HepG2 (cell line): ENCODE measurements around the gene SFR1. TPM values are rescaled to one million over a fixed set of nuclear protein-coding genes. Genes with fewer than 3 reads are reported as not detected.

Source experiments
- ATAC-seq: fragments of 200-7000 bp; cut with Tn5 transposase; 3 replicates; pipeline ENCODE4 v1.9.1; 2020; ENCODE audit warnings: mild to moderate bottlenecking, moderate library complexity
- BruUV-seq: library from RNA; stranded (reverse); fragments of 400-500 nt; replicated peaks from 2 replicates; lab custom pipeline; 2021; lab: Mats Ljungman, UMichigan
- CTCF ChIA-PET: fragments of 300-600 bp; formaldehyde crosslinking; extraction: SDS; loops from one replicate; lab custom pipeline; 2021; ENCODE audit warnings: low total read pairs, inconsistent platforms, low intra/inter-chr PET ratio; lab: Yijun Ruan, JAX
- POLR2A ChIA-PET: fragments of 350-600 bp; sonication (Branson Sonifier 250); formaldehyde crosslinking; loops from one replicate; lab custom pipeline; 2020; ENCODE audit warnings: antibody characterized with exemption, inconsistent platforms; lab: Yijun Ruan, JAX
- DNase-seq: peaks from one replicate; pipeline ENCODE4 v3.0.0-alpha.2; 2015; ENCODE audit warnings: low spot score
- FAIRE-seq: peaks from 3 replicates; lab custom pipeline; 2011; peaks lifted over from hg19 to GRCh38; lab: Jason Lieb, UNC
- H2AFZ ChIP-seq: one replicate; pipeline ENCODE4 v1.6.1; 2011; ENCODE audit warnings: low read length, inconsistent platforms
- H3K27ac ChIP-seq: fragments of 300-600 bp; 3 replicates; pipeline ENCODE4 v1.8.0; 2011; ENCODE audit warnings: mixed run types, mild to moderate bottlenecking, mixed read lengths, low read length, inconsistent platforms; ENCODE audit not compliant: insufficient read depth; ENCODE audit errors: extremely low read length
- H3K27me3 ChIP-seq, 2 experiments: fragments of 200-600 bp in 1 of 2; 2 replicates in 1 of 2; 3 replicates in 1 of 2; pipeline versions ENCODE4 v1.6.0 to v1.8.0; 2011; ENCODE audit warnings: low read length in 2 of 2, mild to moderate bottlenecking in 2 of 2, moderate library complexity in 2 of 2, inconsistent platforms in 1 of 2; ENCODE audit not compliant: insufficient read depth in 2 of 2, control insufficient read depth in 1 of 2
- H3K36me3 ChIP-seq, 2 experiments: fragments of 200-600 bp in 1 of 2; replicated peaks in 1 of 2; 2 replicates in 1 of 2; 3 replicates in 1 of 2; pipeline versions ENCODE4 v1.5.1 to v1.8.0; 2011; ENCODE audit warnings: low read length in 2 of 2, inconsistent platforms in 1 of 2; ENCODE audit not compliant: insufficient read depth in 2 of 2, control insufficient read depth in 1 of 2
- H3K4me1 ChIP-seq: 2 replicates; pipeline ENCODE4 v1.5.1; 2012; ENCODE audit warnings: low read length, inconsistent platforms; ENCODE audit not compliant: insufficient read depth
- H3K4me2 ChIP-seq: 2 replicates; pipeline ENCODE4 v1.6.0; 2011; ENCODE audit warnings: low read depth, low read length, inconsistent platforms
- H3K4me3 ChIP-seq, 3 experiments: fragments of 200-600 bp in 1 of 3; sonication (generic), shearing (Covaris generic) in 1 of 3; replicated peaks in 1 of 3; 2 replicates each; pipeline ENCODE4 v1.5.1; 2011 to 2016; ENCODE audit warnings: low read length in 3 of 3, inconsistent platforms in 2 of 3, low read depth in 2 of 3, mild to moderate bottlenecking in 2 of 3, control low read depth in 1 of 3, mixed read lengths in 1 of 3; ENCODE audit not compliant: insufficient read depth in 1 of 3
- H3K79me2 ChIP-seq: one replicate; pipeline ENCODE4 v1.6.1; 2011; ENCODE audit warnings: low read length, inconsistent platforms; ENCODE audit not compliant: insufficient read depth
- H3K9ac ChIP-seq: 2 replicates; pipeline ENCODE4 v1.6.0; 2011; ENCODE audit warnings: mild to moderate bottlenecking, low read depth, low read length, inconsistent platforms; ENCODE audit not compliant: insufficient read depth
- H3K9me3 ChIP-seq: 2 replicates; pipeline ENCODE4 v1.5.1; 2012; ENCODE audit warnings: mild to moderate bottlenecking, low read length
- H4K20me1 ChIP-seq: 2 replicates; pipeline ENCODE4 v1.6.0; 2011; ENCODE audit warnings: inconsistent platforms, mild to moderate bottlenecking, low read length, moderate library complexity; ENCODE audit not compliant: insufficient read depth
- ATF2 ChIP-seq: sonication (generic); formaldehyde crosslinking; IDR thresholded peaks from 2 replicates; pipeline ENCODE4 v1.4.0; 2020; ENCODE audit warnings: missing genetic modification reagents
- CEBPB ChIP-seq: IDR thresholded peaks from 2 replicates; pipeline ENCODE4 v1.6.1; 2011; ENCODE audit warnings: low read depth, low read length, improper control_type of control experiment, borderline replicate concordance
- CHD2 ChIP-seq: IDR thresholded peaks from 2 replicates; pipeline ENCODE4 v1.6.1; 2011; ENCODE audit warnings: low read depth, low read length, improper control_type of control experiment
- HOMEZ ChIP-seq: IDR thresholded peaks from 2 replicates; pipeline ENCODE4 v1.6.1; 2016; ENCODE audit warnings: low read depth
- ZFP36L2 ChIP-seq: sonication (generic); formaldehyde crosslinking; IDR thresholded peaks from 2 replicates; pipeline ENCODE4 v1.4.0; 2020; ENCODE audit warnings: missing genetic modification reagents
- ZNF274 ChIP-seq: sonication (generic); formaldehyde crosslinking; IDR thresholded peaks from 2 replicates; pipeline ENCODE4 v1.5.1; 2020; ENCODE audit warnings: mild to moderate bottlenecking, missing genetic modification reagents
- ZSCAN21 ChIP-seq: sonication (generic); formaldehyde crosslinking; IDR thresholded peaks from 2 replicates; pipeline ENCODE4 v1.8.0; 2022; ENCODE audit warnings: mild to moderate bottlenecking, missing genetic modification reagents, moderate library complexity, borderline replicate concordance
- WGBS: methylation state at CpG from one replicate; pipeline ENCODE4 v1.1.6; 2017; ENCODE audit warnings: low lambda C conversion rate; 5-methylcytosine and 5-hydroxymethylcytosine counted together
- in situ Hi-C: cut with HindIII; loops from 2 replicates; pipeline ENCODE4 v1.10.0; 2017; ENCODE audit warnings: low pct_unique_long_range_greater_than_20kb; ENCODE audit not compliant: extremely low pct_ligation_motif_present
- intact Hi-C: fragments of 100-400 bp; cut with micrococcal nuclease; formaldehyde crosslinking; loops from one replicate; pipeline ENCODE4 v1.10.0; 2022; ENCODE audit not compliant: unreplicated experiment
- polyA plus RNA-seq, 8 experiments: library from polyadenylated mRNA; depleted of rRNA in 3 of 8; stranded (reverse) in 7 of 8; unstranded in 1 of 8; fragments of >200 nt; fragmentation: Illumina TruSeq in 4 of 8; extraction: Trizol in 4 of 8; gene quantifications; 2 replicates each; pipeline versions ENCODE4 v1.2.1 to v1.2.3, GENCODE V29; 2011 to 2016; ENCODE audit warnings: low read depth in 4 of 8, missing spikeins in 1 of 8, mixed read lengths in 1 of 8; ENCODE audit not compliant: insufficient read depth in 1 of 8
- total RNA-seq, 5 experiments: library from RNA; depleted of rRNA; stranded (reverse); fragments of >200 nt; fragmentation: Illumina TruSeq; extraction: Trizol; gene quantifications; 2 replicates each; pipeline ENCODE4 v1.2.3, GENCODE V29; 2016; ENCODE audit warnings: low read depth in 1 of 5

The SFR1 gene
- total and polyA plus RNA-seq, 2 of the 13 experiments (the other 11 are each of a cell fraction or from before 2014, with no cell fraction given), result 2.2 to 6.1 TPM

- TF ChIP-seq HOMEZ (CRISPR knock-in tag), result no peak
- no peak for TF ChIP-seq ZNF274
- no peak for TF ChIP-seq ZSCAN21
Measured at GRCh38 chr10:104096692-104097091, 25.3 kb upstream of the SFR1 start (continued).

GRCh38 chr10:104098358-104098925 lies 23.5 kb upstream of the SFR1 start:
- H3K79me2 ChIP-seq, result no peaks in the 10 kb centered on the region
- intact Hi-C loops (no loop called here), in situ Hi-C loops (no loop called here)
- H3K4me2 ChIP-seq, result no peak overlapping the region
- ATAC-seq, result no peak
- TF ChIP-seq ATF2 (CRISPR knock-in tag), result no peak
- no peak for TF ChIP-seq ZFP36L2 (CRISPR knock-in tag)
- TF ChIP-seq CEBPB, result peak; percentile 50; the same call in 1 of the 2 replicates
- TF ChIP-seq CHD2, result no peak
- 38% methylated on average over 4 of the region's 4 CpGs for WGBS
- no peak overlapping the region for H2AFZ ChIP-seq
- no peak overlapping the region for H3K9ac ChIP-seq
- no peaks in the 10 kb centered on the region for H4K20me1 ChIP-seq
- no peak for DNase-seq
- ChIA-PET CTCF (no interaction called here), POLR2A (no interaction called here)
- H3K9me3 ChIP-seq, result peaks cover 9% of the 10 kb centered on the region
- no peak for FAIRE-seq
- no peak overlapping the region for H3K4me3 ChIP-seq
- H3K36me3 ChIP-seq, result no peaks in the 10 kb centered on the region
- no peaks in the 10 kb centered on the region for H3K4me1 ChIP-seq
- no TSS peak for BruUV-seq
- H3K27ac ChIP-seq, result no peak overlapping the region
- no peaks in the 10 kb centered on the region; a peak in 2 of 5 replicates for H3K27me3 ChIP-seq
